ENCODE results near the gene CELF2. TPM values are rescaled to one million over a fixed set of nuclear protein-coding genes. Genes with fewer than 3 reads are reported as not detected.

CELF2 gene
- total and polyA plus RNA-seq, 2 of the 4 experiments (the other 2 are of a cell fraction): 3.5 to 6.6 TPM

DNA sequence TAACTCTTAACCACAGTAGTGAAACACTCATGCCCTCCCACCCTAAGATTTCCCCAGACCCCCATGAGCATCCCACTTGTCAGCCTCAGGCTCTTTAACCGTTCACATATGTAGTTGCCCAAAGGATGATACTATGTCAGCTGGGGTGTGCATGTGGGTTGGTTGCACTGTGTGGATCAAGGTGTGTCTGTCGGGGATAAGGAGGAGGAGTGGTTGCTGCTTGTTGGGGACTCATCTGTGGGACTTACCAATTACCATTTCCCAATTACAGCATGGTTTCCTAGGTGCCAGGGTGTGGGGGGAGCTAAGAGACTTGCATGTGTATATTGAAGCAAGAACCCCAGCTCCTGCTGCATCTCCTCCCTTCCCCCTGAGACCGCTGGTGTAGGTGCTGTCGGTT, 48.8 kb downstream of the CELF2 start:
- POLR2A ChIA-PET (ENCODE audit: unreplicated experiment): no interaction called here
- no peaks in the 10 kb centered on the region for H3K27me3 ChIP-seq (ENCODE audit: control insufficient read depth, insufficient read depth, low read length)
- ATAC-seq (ENCODE audit: low read depth) (no peak), DNase-seq (no peak)
- no CpG with 5 or more reads among the region's 4 CpGs for WGBS, 2 experiments (ENCODE audit: extremely low coverage in 2 of 2, insufficient read length in 1 of 2)
- H3K79me1 ChIP-seq (ENCODE audit: low read depth in 1 of 2, low read length in 2 of 2): no peaks in the 10 kb centered on the region
- no peak overlapping the region for H4K8ac ChIP-seq (ENCODE audit: low read depth in 2 of 2, low read length in 2 of 2)
- intact Hi-C loops (cut with micrococcal nuclease) (no loop called here), dilution Hi-C loops (cut with HindIII; ENCODE audit: low sequenced_read_pairs, unreplicated experiment) (no loop called here), in situ Hi-C loops (cut with MboI; ENCODE audit: low sequenced_read_pairs) (no loop called here)
- no peak overlapping the region for H2AK9ac ChIP-seq (replicated peaks; ENCODE audit: low read depth, low read length, poor library complexity)
- H2BK120ac ChIP-seq (ENCODE audit: low read depth, low read length): no peak overlapping the region
- no peaks in the 10 kb centered on the region for H3K36me3 ChIP-seq (ENCODE audit: control insufficient read depth, insufficient read depth, low read length)
- H4K5ac ChIP-seq (ENCODE audit: low read depth, low read length): no peak overlapping the region
- H3K4me2 ChIP-seq (ENCODE audit: low read depth, low read length): no peak overlapping the region
- H3K9me3 ChIP-seq (ENCODE audit: control insufficient read depth, insufficient read depth, low read length): no peaks in the 10 kb centered on the region
- no peak overlapping the region for H2BK20ac ChIP-seq (ENCODE audit: low read depth, low read length)
- no peak overlapping the region for H2BK15ac ChIP-seq (ENCODE audit: low read depth, low read length)
- H3K9ac ChIP-seq (ENCODE audit: low read depth, low read length): no peak overlapping the region
- no peak overlapping the region for H3K14ac ChIP-seq (replicated peaks; ENCODE audit: low read depth, low read length)
- H2AK5ac ChIP-seq (ENCODE audit: low read depth, low read length): no peak overlapping the region
- no peak overlapping the region for H2AFZ ChIP-seq (replicated peaks; ENCODE audit: low read length, poor library complexity)
- H2BK5ac ChIP-seq (ENCODE audit: low read depth, low read length, poor library complexity, severe bottlenecking): no peak overlapping the region
- CTCF ChIA-PET: no interaction called here
- no peaks in the 10 kb centered on the region for H4K20me1 ChIP-seq (ENCODE audit: insufficient read depth, low read length)
- no peak overlapping the region for H3K27ac ChIP-seq (ENCODE audit: insufficient read depth, low read length)
- no peak overlapping the region for H4K91ac ChIP-seq (ENCODE audit: insufficient read depth, low read depth, low read length)
- H3K4me1 ChIP-seq (ENCODE audit: control insufficient read depth, insufficient read depth, low read length): no peaks in the 10 kb centered on the region
- no peak overlapping the region for H3K4ac ChIP-seq (ENCODE audit: low read depth, low read length)
- no peak overlapping the region for H3K4me3 ChIP-seq (ENCODE audit: insufficient read depth, low read depth, low read length)
- H3K23ac ChIP-seq (ENCODE audit: low read depth, low read length): no peak overlapping the region
- BruUV-seq (replicated peaks): no TSS peak
- no peak overlapping the region for H3K18ac ChIP-seq (ENCODE audit: low read depth, low read length)
- TF ChIP-seq RFX5 (IDR thresholded peaks at IDR 0.05; ENCODE audit: low read depth, low read length) (no peak), CEBPB (IDR thresholded peaks at IDR 0.05; ENCODE audit: low read depth, low read length) (no peak), FOS (IDR thresholded peaks at IDR 0.05; ENCODE audit: low read depth, low read length) (no peak)
- TF ChIP-seq, protein P1, sequence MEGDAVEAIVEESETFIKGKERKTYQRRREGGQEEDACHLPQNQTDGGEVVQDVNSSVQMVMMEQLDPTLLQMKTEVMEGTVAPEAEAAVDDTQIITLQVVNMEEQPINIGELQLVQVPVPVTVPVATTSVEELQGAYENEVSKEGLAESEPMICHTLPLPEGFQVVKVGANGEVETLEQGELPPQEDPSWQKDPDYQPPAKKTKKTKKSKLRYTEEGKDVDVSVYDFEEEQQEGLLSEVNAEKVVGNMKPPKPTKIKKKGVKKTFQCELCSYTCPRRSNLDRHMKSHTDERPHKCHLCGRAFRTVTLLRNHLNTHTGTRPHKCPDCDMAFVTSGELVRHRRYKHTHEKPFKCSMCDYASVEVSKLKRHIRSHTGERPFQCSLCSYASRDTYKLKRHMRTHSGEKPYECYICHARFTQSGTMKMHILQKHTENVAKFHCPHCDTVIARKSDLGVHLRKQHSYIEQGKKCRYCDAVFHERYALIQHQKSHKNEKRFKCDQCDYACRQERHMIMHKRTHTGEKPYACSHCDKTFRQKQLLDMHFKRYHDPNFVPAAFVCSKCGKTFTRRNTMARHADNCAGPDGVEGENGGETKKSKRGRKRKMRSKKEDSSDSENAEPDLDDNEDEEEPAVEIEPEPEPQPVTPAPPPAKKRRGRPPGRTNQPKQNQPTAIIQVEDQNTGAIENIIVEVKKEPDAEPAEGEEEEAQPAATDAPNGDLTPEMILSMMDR (conservative IDR thresholded peaks at IDR 0.05; ENCODE audit: low read depth, low read length): no peak
- no peaks in the 10 kb centered on the region for H3K9me1 ChIP-seq (ENCODE audit: insufficient read depth, low read length)
- no peak overlapping the region for H3K56ac ChIP-seq (ENCODE audit: extremely low read depth, insufficient read depth, low read length)
